Astrocyte (in vitro differentiated cells and primary cell): ENCODE results near the gene SON. TPM values are rescaled to one million over a fixed set of nuclear protein-coding genes. Genes with fewer than 3 reads are reported as not detected.
"Not testable (repeated sequence)": the region's sequence is repeated elsewhere in the genome, so short reads cannot be mapped to it uniquely, and the experiment has no call there.

ENCODE experiments used
- DNase-seq: peaks from one replicate; pipeline ENCODE4 v3.0.0-alpha.2; 2010; ENCODE audit warnings: low read depth
- FAIRE-seq: peaks from 2 replicates; lab custom pipeline; 2011; peaks lifted over from hg19 to GRCh38; lab: Jason Lieb, UNC
- H2AFZ ChIP-seq: 2 replicates; pipeline ENCODE4 v1.6.0; 2012; ENCODE audit warnings: low read depth, low read length, inconsistent platforms
- H3K27ac ChIP-seq: 2 replicates; pipeline ENCODE4 v1.5.1; 2011; ENCODE audit warnings: low read depth, low read length, inconsistent platforms
- H3K27me3 ChIP-seq: 2 replicates; pipeline ENCODE4 v1.6.0; 2011; ENCODE audit warnings: low read length, inconsistent platforms; ENCODE audit not compliant: insufficient read depth
- H3K36me3 ChIP-seq: 2 replicates; pipeline ENCODE4 v1.5.1; 2011; ENCODE audit warnings: low read length, inconsistent platforms; ENCODE audit not compliant: insufficient read depth
- H3K4me1 ChIP-seq: 2 replicates; pipeline ENCODE4 v1.5.1; 2011; ENCODE audit warnings: low read length, inconsistent platforms; ENCODE audit not compliant: insufficient read depth
- H3K4me2 ChIP-seq: 2 replicates; pipeline ENCODE4 v1.6.0; 2012; ENCODE audit warnings: low read length, inconsistent platforms
- H3K4me3 ChIP-seq: 2 replicates; pipeline ENCODE4 v1.5.1; 2011; ENCODE audit warnings: low read depth, mild to moderate bottlenecking, low read length, inconsistent platforms; ENCODE audit not compliant: insufficient read depth
- H3K79me2 ChIP-seq: 2 replicates; pipeline ENCODE4 v1.6.0; 2012; ENCODE audit warnings: mild to moderate bottlenecking, low read length, inconsistent platforms; ENCODE audit not compliant: insufficient read depth
- H3K9ac ChIP-seq: 2 replicates; pipeline ENCODE4 v1.6.0; 2012; ENCODE audit warnings: mild to moderate bottlenecking, low read length, inconsistent platforms
- H3K9me3 ChIP-seq: 2 replicates; pipeline ENCODE4 v1.5.1; 2012; ENCODE audit warnings: low read depth, mild to moderate bottlenecking, low read length, inconsistent platforms; ENCODE audit not compliant: insufficient read depth
- H4K20me1 ChIP-seq: 2 replicates; pipeline ENCODE4 v1.6.0; 2012; ENCODE audit warnings: low read length, inconsistent platforms; ENCODE audit not compliant: insufficient read depth
- H3K27ac Mint-ChIP-seq: one replicate; pipeline ENCODE4 v1.8.0; 2021; ENCODE audit warnings: mild to moderate bottlenecking, mixed read lengths; ENCODE audit not compliant: unreplicated experiment
- H3K27me3 Mint-ChIP-seq: one replicate; pipeline ENCODE4 v1.8.0; 2021; ENCODE audit warnings: low read depth, mixed read lengths; ENCODE audit not compliant: unreplicated experiment
- H3K36me3 Mint-ChIP-seq: one replicate; pipeline ENCODE4 v1.8.0; 2021; ENCODE audit warnings: low read depth, mixed read lengths; ENCODE audit not compliant: unreplicated experiment
- H3K4me1 Mint-ChIP-seq: one replicate; pipeline ENCODE4 v1.8.0; 2021; ENCODE audit warnings: low read depth, mixed read lengths; ENCODE audit not compliant: unreplicated experiment
- H3K4me3 Mint-ChIP-seq: one replicate; pipeline ENCODE4 v1.8.0; 2021; ENCODE audit warnings: mild to moderate bottlenecking, moderate library complexity, mixed read lengths; ENCODE audit not compliant: unreplicated experiment
- H3K9me3 Mint-ChIP-seq: one replicate; pipeline ENCODE4 v1.8.0; 2021; ENCODE audit warnings: mild to moderate bottlenecking, mixed read lengths; ENCODE audit not compliant: unreplicated experiment
- EZH2 ChIP-seq: IDR thresholded peaks from 2 replicates; pipeline ENCODE4 v1.6.1; 2012; ENCODE audit warnings: mild to moderate bottlenecking, low read length, inconsistent platforms; ENCODE audit not compliant: insufficient read depth
- total RNA-seq: library from RNA; stranded (reverse); gene quantifications from 2 replicates; pipeline ENCODE4 v1.2.1, GENCODE V29; 2021
- TF ChIP-seq, protein P1 (sequence below): IDR thresholded peaks from 2 replicates; pipeline ENCODE4 v1.5.1; 2011; ENCODE audit warnings: low read depth, mild to moderate bottlenecking, inconsistent platforms, low read length, moderate library complexity; ENCODE audit not compliant: insufficient read depth

The SON gene
- total RNA-seq, 1 donor from 2014 or later, result 290 TPM

DNA sequence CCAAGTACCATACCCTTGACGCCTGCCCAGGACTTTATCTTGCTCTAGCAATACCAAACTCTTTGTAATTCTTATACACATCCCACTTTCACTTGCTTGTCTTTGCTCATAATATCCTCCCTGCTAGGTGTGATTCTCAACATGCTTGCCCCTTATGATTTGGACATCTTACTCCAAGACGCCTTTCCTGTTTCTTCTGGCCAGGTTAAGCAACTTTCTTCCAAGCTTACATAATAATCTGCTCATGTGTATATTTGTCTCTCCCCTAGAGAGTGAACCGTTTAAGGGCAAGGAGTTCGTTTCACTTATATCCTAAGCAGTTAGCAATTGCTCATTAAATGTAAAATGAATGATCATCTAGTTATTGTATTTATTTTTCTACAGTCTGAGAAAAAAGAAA is 76.9 kb downstream of the SON start:
- Mint-ChIP-seq H3K27ac (no peak overlapping the region), H3K27me3 (no peaks in the 10 kb centered on the region), H3K36me3 (peaks cover 13% of the 10 kb centered on the region), H3K4me3 (no peak overlapping the region), H3K4me1 (peaks cover 2% of the 10 kb centered on the region), H3K9me3 (no peaks in the 10 kb centered on the region)
- H3K9me3 ChIP-seq, result no peaks in the 10 kb centered on the region
- H4K20me1 ChIP-seq, result no peaks in the 10 kb centered on the region
- peaks cover 9% of the 10 kb centered on the region for H3K36me3 ChIP-seq
- no peak overlapping the region for H3K27ac ChIP-seq
- H3K79me2 ChIP-seq, result no peaks in the 10 kb centered on the region
- H3K4me1 ChIP-seq, result no peaks in the 10 kb centered on the region
- H3K4me3 ChIP-seq, result no peak overlapping the region
- no peaks in the 10 kb centered on the region for H3K27me3 ChIP-seq
- H3K4me2 ChIP-seq, result no peak overlapping the region
- H2AFZ ChIP-seq, result no peak overlapping the region
- no peak for TF ChIP-seq EZH2
- TF ChIP-seq, protein P1, sequence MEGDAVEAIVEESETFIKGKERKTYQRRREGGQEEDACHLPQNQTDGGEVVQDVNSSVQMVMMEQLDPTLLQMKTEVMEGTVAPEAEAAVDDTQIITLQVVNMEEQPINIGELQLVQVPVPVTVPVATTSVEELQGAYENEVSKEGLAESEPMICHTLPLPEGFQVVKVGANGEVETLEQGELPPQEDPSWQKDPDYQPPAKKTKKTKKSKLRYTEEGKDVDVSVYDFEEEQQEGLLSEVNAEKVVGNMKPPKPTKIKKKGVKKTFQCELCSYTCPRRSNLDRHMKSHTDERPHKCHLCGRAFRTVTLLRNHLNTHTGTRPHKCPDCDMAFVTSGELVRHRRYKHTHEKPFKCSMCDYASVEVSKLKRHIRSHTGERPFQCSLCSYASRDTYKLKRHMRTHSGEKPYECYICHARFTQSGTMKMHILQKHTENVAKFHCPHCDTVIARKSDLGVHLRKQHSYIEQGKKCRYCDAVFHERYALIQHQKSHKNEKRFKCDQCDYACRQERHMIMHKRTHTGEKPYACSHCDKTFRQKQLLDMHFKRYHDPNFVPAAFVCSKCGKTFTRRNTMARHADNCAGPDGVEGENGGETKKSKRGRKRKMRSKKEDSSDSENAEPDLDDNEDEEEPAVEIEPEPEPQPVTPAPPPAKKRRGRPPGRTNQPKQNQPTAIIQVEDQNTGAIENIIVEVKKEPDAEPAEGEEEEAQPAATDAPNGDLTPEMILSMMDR, result no peak
- H3K9ac ChIP-seq, result no peak overlapping the region
- FAIRE-seq (no peak), DNase-seq (no peak)

DNA sequence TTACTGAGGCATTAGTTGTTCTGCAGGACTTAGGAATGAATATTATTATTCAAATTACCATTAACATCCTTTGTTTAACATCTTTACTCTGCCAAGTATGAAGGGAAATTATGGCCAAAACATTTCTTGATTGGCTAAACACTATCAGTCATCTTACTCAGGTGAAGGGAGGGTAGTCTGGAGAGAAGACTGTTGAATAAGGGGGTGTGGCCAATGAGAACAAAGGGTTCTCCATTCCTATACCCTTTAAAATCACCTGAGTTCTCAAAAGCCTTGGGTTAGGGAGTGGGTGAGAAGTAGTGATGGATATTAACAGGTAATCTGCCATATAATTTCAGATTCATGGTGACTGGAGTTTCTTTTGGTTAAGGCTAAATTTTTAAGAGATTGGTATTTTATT is 79.4 kb downstream of the SON start:
- H2AFZ ChIP-seq, result no peak overlapping the region
- Mint-ChIP-seq H3K9me3 (no peaks in the 10 kb centered on the region), H3K27ac (no peak overlapping the region), H3K4me1 (peaks cover 2% of the 10 kb centered on the region), H3K4me3 (no peak overlapping the region), H3K27me3 (no peaks in the 10 kb centered on the region), H3K36me3 (peaks cover 16% of the 10 kb centered on the region)
- no peak overlapping the region for H3K9ac ChIP-seq
- H3K4me3 ChIP-seq, result no peak overlapping the region
- H3K4me1 ChIP-seq, result no peaks in the 10 kb centered on the region
- no peak overlapping the region for H3K27ac ChIP-seq
- H3K4me2 ChIP-seq, result no peak overlapping the region
- no peaks in the 10 kb centered on the region for H3K9me3 ChIP-seq
- H3K27me3 ChIP-seq, result no peaks in the 10 kb centered on the region
- peaks cover 9% of the 10 kb centered on the region for H3K79me2 ChIP-seq
- peaks cover 6% of the 10 kb centered on the region for H4K20me1 ChIP-seq
- FAIRE-seq (no peak), DNase-seq (no peak)
- peaks cover 5% of the 10 kb centered on the region for H3K36me3 ChIP-seq
- TF ChIP-seq, protein P1, result no peak
- TF ChIP-seq EZH2, result no peak

DNA sequence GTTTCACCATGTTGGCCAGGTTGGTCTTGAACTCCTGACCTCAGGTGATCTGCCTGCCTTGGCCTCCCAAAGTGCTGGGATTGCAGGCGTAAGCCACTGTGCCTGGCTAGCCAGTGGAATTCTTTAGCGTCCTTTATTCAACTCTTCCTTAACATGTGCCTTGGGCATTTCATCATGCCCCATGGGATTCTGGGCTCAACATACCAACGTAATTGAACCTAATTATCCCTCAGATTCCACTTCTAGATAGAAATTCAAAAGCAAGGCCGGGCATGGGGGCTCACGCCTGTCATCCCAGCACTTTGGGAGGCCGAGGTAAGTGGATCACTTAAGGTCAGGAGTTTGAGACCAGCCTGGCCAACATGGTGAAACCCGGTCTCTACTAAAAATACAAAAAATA is 83.3 kb downstream of the SON start:
- H2AFZ ChIP-seq, H3K36me3 ChIP-seq, DNase-seq, H3K27ac Mint-ChIP-seq, H3K4me3 ChIP-seq, H3K79me2 ChIP-seq, H3K9me3 ChIP-seq, FAIRE-seq, H3K27ac ChIP-seq, H3K4me2 ChIP-seq, H3K27me3 ChIP-seq, H3K4me3 Mint-ChIP-seq, H4K20me1 ChIP-seq, H3K9me3 Mint-ChIP-seq, H3K4me1 Mint-ChIP-seq, H3K27me3 Mint-ChIP-seq, H3K4me1 ChIP-seq, H3K9ac ChIP-seq: not testable (repeated sequence)
- H3K36me3 Mint-ChIP-seq, result peaks cover 11% of the 10 kb centered on the region

Other genes starting within 250 kb of the SON start
- 42.9 and 44.0 TPM in 2 replicates for gene IFNAR1, start 218.1 kb upstream of the SON start, total RNA-seq
- 58.9 and 69.9 TPM in 2 replicates for gene IFNGR2, start 139.6 kb upstream of the SON start, total RNA-seq
- 23.1 and 29.7 TPM in 2 replicates for gene TMEM50B, start 63.1 kb upstream of the SON start, total RNA-seq
- 2.1 and 2.4 TPM in 2 replicates for gene DNAJC28, start 51.3 kb upstream of the SON start, total RNA-seq
- gene GART, start 921 bp upstream of the SON start, total RNA-seq, result 95.4 and 99.5 TPM in 2 replicates
- gene DONSON, start 45.6 kb downstream of the SON start, total RNA-seq, result 11.7 and 13.7 TPM in 2 replicates
- 30.7 and 31.8 TPM in 2 replicates for gene CRYZL1, start 98.7 kb downstream of the SON start, total RNA-seq
- 61.6 and 77.3 TPM in 2 replicates for gene ITSN1, start 99.5 kb downstream of the SON start, total RNA-seq